Thyroid gland (tissue), 4 donors: ENCODE results near the gene RARB.

ENCODE experiments used
- POLR2A ChIP-seq, 2 donors: fragments of 450-650 bp; IDR thresholded peaks; one replicate each; pipeline ENCODE4 v1.6.1; 2017; ENCODE audit warnings: antibody characterized with exemption in 2 of 2, mild to moderate bottlenecking in 2 of 2, moderate library complexity in 1 of 2
- TF ChIP-seq, protein P1 (sequence below), 6 experiments: fragments of 200-600 bp in 3 of 6; fragments of 450-650 bp in 3 of 6; sonication (generic) in 3 of 6; IDR thresholded peaks; one replicate each; pipeline ENCODE4 v1.5.1; 2016 to 2019; ENCODE audit warnings: antibody characterized with exemption in 6 of 6, mild to moderate bottlenecking in 2 of 6, inconsistent platforms in 1 of 6, moderate library complexity in 1 of 6

GRCh38 chr3:25428789-25429335, 799 bp downstream of the RARB start:
- TF ChIP-seq, protein P1, sequence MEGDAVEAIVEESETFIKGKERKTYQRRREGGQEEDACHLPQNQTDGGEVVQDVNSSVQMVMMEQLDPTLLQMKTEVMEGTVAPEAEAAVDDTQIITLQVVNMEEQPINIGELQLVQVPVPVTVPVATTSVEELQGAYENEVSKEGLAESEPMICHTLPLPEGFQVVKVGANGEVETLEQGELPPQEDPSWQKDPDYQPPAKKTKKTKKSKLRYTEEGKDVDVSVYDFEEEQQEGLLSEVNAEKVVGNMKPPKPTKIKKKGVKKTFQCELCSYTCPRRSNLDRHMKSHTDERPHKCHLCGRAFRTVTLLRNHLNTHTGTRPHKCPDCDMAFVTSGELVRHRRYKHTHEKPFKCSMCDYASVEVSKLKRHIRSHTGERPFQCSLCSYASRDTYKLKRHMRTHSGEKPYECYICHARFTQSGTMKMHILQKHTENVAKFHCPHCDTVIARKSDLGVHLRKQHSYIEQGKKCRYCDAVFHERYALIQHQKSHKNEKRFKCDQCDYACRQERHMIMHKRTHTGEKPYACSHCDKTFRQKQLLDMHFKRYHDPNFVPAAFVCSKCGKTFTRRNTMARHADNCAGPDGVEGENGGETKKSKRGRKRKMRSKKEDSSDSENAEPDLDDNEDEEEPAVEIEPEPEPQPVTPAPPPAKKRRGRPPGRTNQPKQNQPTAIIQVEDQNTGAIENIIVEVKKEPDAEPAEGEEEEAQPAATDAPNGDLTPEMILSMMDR (IDR thresholded peaks at IDR 0.05), result no peak
- peak in 1 of 2 donors; percentile 32 for TF ChIP-seq POLR2A (IDR thresholded peaks at IDR 0.05)
